ENCODE results near the gene MAP4K5.

GRCh38 chr14:50410921-50411320 lies 121.4 kb downstream of the MAP4K5 start:
- TF ChIP-seq CTCF (IDR thresholded peaks at IDR 0.05; ENCODE audit: low read depth, low read length) (no peak), POLR2A (IDR thresholded peaks at IDR 0.05; ENCODE audit: extremely low read depth, insufficient read length) (no peak)

Measured in NB4 (cell line).